ENCODE results near the gene CCT3. TPM values are rescaled to one million over a fixed set of nuclear protein-coding genes. Genes with fewer than 3 reads are reported as not detected.

Gene CCT3
- total RNA-seq: 398 and 431 TPM in 2 replicates

GRCh38 chr1:156338180-156338976 lies at the start of gene CCT3, which contains the start of gene TSACC:
CCT3 (minus strand) TSS chr1:156338292; CDS start chr1:156338184, 108 bp downstream.
TSACC (plus strand) TSS chr1:156338526; CDS start chr1:156339758, 1,232 bp downstream.

GRCh38 chr1:156368889-156369684 lies 31.0 kb upstream of the CCT3 start, which contains the start of gene RHBG:
RHBG (plus strand) TSS chr1:156369211; CDS start chr1:156369250, 39 bp downstream.

GRCh38 chr1:156298852-156299357 lies 39.2 kb downstream of the CCT3 start, which contains the start of gene VHLL:
VHLL (minus strand) TSS chr1:156299307; CDS start chr1:156299189, 118 bp downstream.

GRCh38 chr1:156295391-156295947 lies 42.6 kb downstream of the CCT3 start, which contains the start of gene GLMP:
GLMP (minus strand) TSS chr1:156295679; CDS start chr1:156295645, 34 bp downstream.

GRCh38 chr1:156284112-156284511 lies 54.0 kb downstream of the CCT3 start, which contains the start of gene TMEM79:
TMEM79 (plus strand) TSS chr1:156284325; CDS start chr1:156285227, 902 bp downstream.

GRCh38 chr1:156282479-156283222 lies 55.4 kb downstream of the CCT3 start, which contains the start of gene SMG5:
SMG5 (minus strand) TSS chr1:156282825; CDS start chr1:156282680, 145 bp downstream.

Other genes starting within 250 kb of the CCT3 start
- gene LMNA, start 223.6 kb downstream of the CCT3 start, total RNA-seq: 1,062 and 1,120 TPM in 2 replicates
- gene SEMA4A, start 184.7 kb downstream of the CCT3 start, total RNA-seq: 0.49 and 1.1 TPM in 2 replicates
- gene SLC25A44, start 144.2 kb downstream of the CCT3 start, total RNA-seq: 15.1 and 17.5 TPM in 2 replicates
- gene PMF1, start 125.3 kb downstream of the CCT3 start, total RNA-seq: 102 and 103 TPM in 2 replicates
- not detected in 2 replicates for gene BGLAP, start 96.1 kb downstream of the CCT3 start, total RNA-seq
- 0.20 TPM in 1 of 2 replicates, not detected in the other for gene PAQR6, start 90.2 kb downstream of the CCT3 start, total RNA-seq
- 72.1 and 76.0 TPM in 2 replicates for gene SMG5, start 55.5 kb downstream of the CCT3 start, total RNA-seq
- gene TMEM79, start 54.0 kb downstream of the CCT3 start, total RNA-seq: 1.6 and 2.3 TPM in 2 replicates
- gene GLMP, start 42.6 kb downstream of the CCT3 start, total RNA-seq: 105 and 123 TPM in 2 replicates
- not detected in 2 replicates for gene VHLL, start 39.0 kb downstream of the CCT3 start, total RNA-seq
- gene TSACC, start 234 bp upstream of the CCT3 start, total RNA-seq: 2.4 TPM in 1 of 2 replicates, not detected in the other
- not detected in 2 replicates for gene RHBG, start 30.9 kb upstream of the CCT3 start, total RNA-seq
- gene MEF2D, start 162.5 kb upstream of the CCT3 start, total RNA-seq: 30.1 and 32.3 TPM in 2 replicates
- gene IQGAP3, start 234.3 kb upstream of the CCT3 start, total RNA-seq: 33.7 and 39.4 TPM in 2 replicates
- gene TTC24, start 241.4 kb upstream of the CCT3 start, total RNA-seq: not detected in 2 replicates

Measured in mammary microvascular endothelial cell (primary cell).